ENCODE data around the gene PREX1. TPM values are rescaled to one million over a fixed set of nuclear protein-coding genes. Genes with fewer than 3 reads are reported as not detected.
A peak's percentile ranks its signal among the peaks of the same experiment; 100 is the strongest.

Gene PREX1
- total RNA-seq (10 to 100 TPM; 10.1 to 85.1 (median 47.9) TPM), polyA plus RNA-seq (10 to 100 TPM; 19.7 to 37.6 (median 22.0) TPM)
- long read RNA-seq, donor 1: 0 reads
- long read RNA-seq, donor 2, full-length matches to known transcripts: 1 of 1 reads
- long read RNA-seq, donor 2, partial matches to known transcripts: 0 of 1 reads
- long read RNA-seq, donor 2, other reads (novel, unspliced or antisense): 0 of 1 reads
- long read RNA-seq, donor 3, full-length matches to known transcripts: 1 of 1 reads
- long read RNA-seq, donor 3, partial matches to known transcripts: 0 of 1 reads
- long read RNA-seq, donor 3, other reads (novel, unspliced or antisense): 0 of 1 reads
- long read RNA-seq, donor 4, partial matches to known transcripts: 2 of 4 reads
- long read RNA-seq, donor 4, other reads (novel, unspliced or antisense): 2 of 4 reads
- long read RNA-seq, donor 5, full-length matches to known transcripts: 7 of 38 reads
- long read RNA-seq, donor 5, partial matches to known transcripts: 27 of 38 reads
- long read RNA-seq, donor 5, other reads (novel, unspliced or antisense): 4 of 38 reads
- long read RNA-seq, donor 6, partial matches to known transcripts: 6 of 8 reads
- long read RNA-seq, donor 6, other reads (novel, unspliced or antisense): 2 of 8 reads
- long read RNA-seq, donor 7: 0 reads
- long read RNA-seq, donor 8, full-length matches to known transcripts: 1 of 1 reads
- long read RNA-seq, donor 8, partial matches to known transcripts: 0 of 1 reads
- long read RNA-seq, donor 8, other reads (novel, unspliced or antisense): 0 of 1 reads
- long read RNA-seq, donor 9: 0 reads
- long read RNA-seq, donor 10: 0 reads

- Histone ChIP-seq H3K9me3 (replicated peaks in 1 of 3) (no peaks in the 10 kb centered on the region), H3K4me1 (replicated peaks in 1 of 2) (peaks cover 23 to 57% of the 10 kb centered on the region in 2 donors), H3K27ac (peak within 1 kb of the TSS in 3 of 5 donors; percentile 72 to 89 (median 80)), H3K27me3 (no peaks in the 10 kb centered on the region), H3K36me3 (replicated peaks in 1 of 2) (no peaks in the 10 kb centered on the region), H3K4me3 (peak within 1 kb of the TSS in 3 of 4 donors; percentile 9 to 73 (median 72))
- peak; percentile 78 to 86 (median 82) for DNase-seq
- TF ChIP-seq POLR2A (IDR thresholded peaks at IDR 0.05): peak; percentile 7 to 65
- TF ChIP-seq, protein P1, sequence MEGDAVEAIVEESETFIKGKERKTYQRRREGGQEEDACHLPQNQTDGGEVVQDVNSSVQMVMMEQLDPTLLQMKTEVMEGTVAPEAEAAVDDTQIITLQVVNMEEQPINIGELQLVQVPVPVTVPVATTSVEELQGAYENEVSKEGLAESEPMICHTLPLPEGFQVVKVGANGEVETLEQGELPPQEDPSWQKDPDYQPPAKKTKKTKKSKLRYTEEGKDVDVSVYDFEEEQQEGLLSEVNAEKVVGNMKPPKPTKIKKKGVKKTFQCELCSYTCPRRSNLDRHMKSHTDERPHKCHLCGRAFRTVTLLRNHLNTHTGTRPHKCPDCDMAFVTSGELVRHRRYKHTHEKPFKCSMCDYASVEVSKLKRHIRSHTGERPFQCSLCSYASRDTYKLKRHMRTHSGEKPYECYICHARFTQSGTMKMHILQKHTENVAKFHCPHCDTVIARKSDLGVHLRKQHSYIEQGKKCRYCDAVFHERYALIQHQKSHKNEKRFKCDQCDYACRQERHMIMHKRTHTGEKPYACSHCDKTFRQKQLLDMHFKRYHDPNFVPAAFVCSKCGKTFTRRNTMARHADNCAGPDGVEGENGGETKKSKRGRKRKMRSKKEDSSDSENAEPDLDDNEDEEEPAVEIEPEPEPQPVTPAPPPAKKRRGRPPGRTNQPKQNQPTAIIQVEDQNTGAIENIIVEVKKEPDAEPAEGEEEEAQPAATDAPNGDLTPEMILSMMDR (IDR thresholded peaks at IDR 0.05): peak in 3 of 6 experiments; percentile 39 to 56 (median 48)
- WGBS, 4 donors: 1% methylated on average over 13 to 128 of the region's 128 CpGs
- intact Hi-C loops (cut with DNase I): loop anchor here in 1 of 2 donors (5.0 kb wide), 1 partner anchor 161 kb away; no protein-coding TSS in a partner anchor
Measured at GRCh38 chr20:48827855-48828733, at the start of gene PREX1. TSS of gene PREX1 (minus strand) at chr20:48827999. CDS start at chr20:48827860, 139 bp downstream.

DNA sequence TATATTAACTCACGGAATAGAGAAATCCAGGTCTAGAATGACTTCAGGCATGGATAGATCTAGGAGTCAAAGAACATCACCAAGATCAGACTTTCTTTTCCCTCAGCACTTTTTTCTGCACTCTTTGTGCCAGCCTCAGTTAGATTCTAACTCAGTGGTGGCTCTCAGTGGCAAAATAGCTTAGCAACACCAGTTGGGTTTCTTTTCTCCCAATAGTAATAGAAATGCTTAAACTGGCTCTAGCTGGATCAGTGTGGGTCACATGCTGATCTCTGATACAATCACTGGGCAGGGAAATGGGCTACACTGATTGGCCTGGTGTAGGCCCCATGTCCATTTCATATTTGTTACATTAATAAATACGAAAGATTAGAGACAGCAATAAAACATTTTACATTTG, 49.5 kb upstream of the PREX1 start:
- no peak overlapping the region for H3K27ac ChIP-seq
- 30 to 62% (median 46%) methylated on average over 2 of the region's 2 CpGs for WGBS, 4 donors
- H3K27me3 ChIP-seq: no peaks in the 10 kb centered on the region
- no peaks in the 10 kb centered on the region for H3K36me3 ChIP-seq (replicated peaks in 1 of 2)
- H3K9me3 ChIP-seq (replicated peaks in 1 of 3): no peaks in the 10 kb centered on the region
- H3K4me3 ChIP-seq: no peak overlapping the region
- intact Hi-C loops (cut with DNase I): no loop called here
- TF ChIP-seq, protein P1 (IDR thresholded peaks at IDR 0.05): peak in 2 of 6 experiments; percentile 59 to 68
- no peak for TF ChIP-seq POLR2A (IDR thresholded peaks at IDR 0.05)
- peak in 2 of 7 donors; percentile 68 to 72 for DNase-seq
- no peaks in the 10 kb centered on the region for H3K4me1 ChIP-seq (replicated peaks in 1 of 2)

DNA sequence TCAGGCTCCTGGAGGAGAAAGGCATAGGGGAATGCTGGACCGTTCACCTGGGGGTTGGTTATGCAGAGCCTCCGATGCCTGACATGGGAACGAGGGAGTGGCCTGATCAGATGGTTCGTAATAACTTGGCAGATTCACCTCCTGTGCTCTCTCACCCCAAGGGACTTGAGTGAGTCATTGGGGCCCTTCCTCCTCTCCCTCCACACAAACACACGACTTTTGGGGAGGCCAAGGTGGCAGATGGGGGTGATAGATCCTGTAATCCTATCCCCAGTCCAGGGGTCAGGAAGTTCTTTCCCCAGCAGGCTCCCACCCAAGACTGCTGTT, 48.1 kb upstream of the PREX1 start:
- no peaks in the 10 kb centered on the region for H3K36me3 ChIP-seq (replicated peaks in 1 of 2)
- intact Hi-C loops (cut with DNase I): no loop called here
- no peaks in the 10 kb centered on the region for H3K4me1 ChIP-seq (replicated peaks in 1 of 2)
- no peak overlapping the region for H3K27ac ChIP-seq
- peak in 2 of 7 donors; percentile 65 to 69 for DNase-seq
- H3K9me3 ChIP-seq (replicated peaks in 1 of 3): no peaks in the 10 kb centered on the region
- TF ChIP-seq POLR2A (IDR thresholded peaks at IDR 0.05): no peak
- TF ChIP-seq, protein P1 (IDR thresholded peaks at IDR 0.05): no peak
- WGBS, 4 donors: 35 to 56% (median 46%) methylated on average over 2 to 5 of the region's 5 CpGs
- H3K4me3 ChIP-seq: no peak overlapping the region
- H3K27me3 ChIP-seq: no peaks in the 10 kb centered on the region

Data from adrenal gland (tissue), 19 donors.